Liver (tissue), 3 donors: ENCODE results near the gene SIRT6.
"Not testable (repeated sequence)": the region's sequence is repeated elsewhere in the genome, so short reads cannot be mapped to it uniquely, and the experiment has no call there.

Experiments used
- HNF4A ChIP-seq, 2 donors: conservative IDR thresholded peaks; 2 replicates each; pipeline ENCODE4 v1.6.1; 2016; ENCODE audit warnings: antibody characterized with exemption in 2 of 2, mild to moderate bottlenecking in 2 of 2
- HNF4G ChIP-seq: IDR thresholded peaks from 2 replicates; pipeline ENCODE4 v1.6.1; 2016; ENCODE audit warnings: antibody characterized with exemption
- RAD21 ChIP-seq, 2 donors: IDR thresholded peaks; 2 replicates each; pipeline ENCODE4 v1.6.1; 2016; ENCODE audit warnings: antibody characterized with exemption in 2 of 2, mild to moderate bottlenecking in 2 of 2
- SP1 ChIP-seq: IDR thresholded peaks from 2 replicates; pipeline ENCODE4 v1.6.1; 2018; ENCODE audit warnings: antibody characterized with exemption, mild to moderate bottlenecking
- TAF1 ChIP-seq: conservative IDR thresholded peaks from 2 replicates; pipeline ENCODE4 v1.6.1; 2016; ENCODE audit warnings: antibody characterized with exemption, mild to moderate bottlenecking
- TF ChIP-seq, protein P1 (sequence below): fragments of 150-350 bp; IDR thresholded peaks from 2 replicates; pipeline ENCODE4 v1.5.1; 2017; ENCODE audit warnings: improper control_type of control experiment, low read depth, low read length; ENCODE audit not compliant: missing input control
- TF ChIP-seq, protein P2 (sequence below): IDR thresholded peaks from 2 replicates; pipeline ENCODE4 v1.6.1; 2016; ENCODE audit warnings: antibody characterized with exemption, mild to moderate bottlenecking
- TF ChIP-seq, protein P3 (sequence below): IDR thresholded peaks from 2 replicates; pipeline ENCODE4 v1.6.1; 2016; ENCODE audit warnings: antibody characterized with exemption
- donor health status: healthy.
- donor health status: healthy.

DNA sequence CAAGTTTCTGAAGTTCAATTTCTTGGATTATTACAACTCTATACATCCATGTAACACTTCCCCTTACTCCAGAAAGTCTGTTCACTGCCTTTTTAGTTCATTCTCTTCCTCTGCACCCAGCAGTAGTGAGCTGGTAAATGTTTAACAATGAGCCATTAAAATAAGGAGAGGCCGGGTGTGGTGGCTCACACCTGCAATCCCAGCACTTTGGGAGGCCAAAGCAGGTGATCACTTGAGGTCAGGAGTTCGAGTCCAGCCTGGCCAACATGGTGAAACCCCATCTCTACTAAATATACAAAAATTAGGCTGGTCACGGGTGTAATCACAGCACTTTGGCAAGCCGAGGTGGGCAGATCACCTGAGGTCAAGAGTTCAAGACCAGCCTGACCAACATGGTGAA, 55.0 kb downstream of the SIRT6 start:
- not testable (repeated sequence) for TF ChIP-seq HNF4A (conservative IDR thresholded peaks at IDR 0.05); TAF1; RAD21 (IDR thresholded peaks at IDR 0.05); SP1; HNF4G
- TF ChIP-seq, protein P1, sequence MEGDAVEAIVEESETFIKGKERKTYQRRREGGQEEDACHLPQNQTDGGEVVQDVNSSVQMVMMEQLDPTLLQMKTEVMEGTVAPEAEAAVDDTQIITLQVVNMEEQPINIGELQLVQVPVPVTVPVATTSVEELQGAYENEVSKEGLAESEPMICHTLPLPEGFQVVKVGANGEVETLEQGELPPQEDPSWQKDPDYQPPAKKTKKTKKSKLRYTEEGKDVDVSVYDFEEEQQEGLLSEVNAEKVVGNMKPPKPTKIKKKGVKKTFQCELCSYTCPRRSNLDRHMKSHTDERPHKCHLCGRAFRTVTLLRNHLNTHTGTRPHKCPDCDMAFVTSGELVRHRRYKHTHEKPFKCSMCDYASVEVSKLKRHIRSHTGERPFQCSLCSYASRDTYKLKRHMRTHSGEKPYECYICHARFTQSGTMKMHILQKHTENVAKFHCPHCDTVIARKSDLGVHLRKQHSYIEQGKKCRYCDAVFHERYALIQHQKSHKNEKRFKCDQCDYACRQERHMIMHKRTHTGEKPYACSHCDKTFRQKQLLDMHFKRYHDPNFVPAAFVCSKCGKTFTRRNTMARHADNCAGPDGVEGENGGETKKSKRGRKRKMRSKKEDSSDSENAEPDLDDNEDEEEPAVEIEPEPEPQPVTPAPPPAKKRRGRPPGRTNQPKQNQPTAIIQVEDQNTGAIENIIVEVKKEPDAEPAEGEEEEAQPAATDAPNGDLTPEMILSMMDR = not testable (repeated sequence)
- TF ChIP-seq, protein P2, sequence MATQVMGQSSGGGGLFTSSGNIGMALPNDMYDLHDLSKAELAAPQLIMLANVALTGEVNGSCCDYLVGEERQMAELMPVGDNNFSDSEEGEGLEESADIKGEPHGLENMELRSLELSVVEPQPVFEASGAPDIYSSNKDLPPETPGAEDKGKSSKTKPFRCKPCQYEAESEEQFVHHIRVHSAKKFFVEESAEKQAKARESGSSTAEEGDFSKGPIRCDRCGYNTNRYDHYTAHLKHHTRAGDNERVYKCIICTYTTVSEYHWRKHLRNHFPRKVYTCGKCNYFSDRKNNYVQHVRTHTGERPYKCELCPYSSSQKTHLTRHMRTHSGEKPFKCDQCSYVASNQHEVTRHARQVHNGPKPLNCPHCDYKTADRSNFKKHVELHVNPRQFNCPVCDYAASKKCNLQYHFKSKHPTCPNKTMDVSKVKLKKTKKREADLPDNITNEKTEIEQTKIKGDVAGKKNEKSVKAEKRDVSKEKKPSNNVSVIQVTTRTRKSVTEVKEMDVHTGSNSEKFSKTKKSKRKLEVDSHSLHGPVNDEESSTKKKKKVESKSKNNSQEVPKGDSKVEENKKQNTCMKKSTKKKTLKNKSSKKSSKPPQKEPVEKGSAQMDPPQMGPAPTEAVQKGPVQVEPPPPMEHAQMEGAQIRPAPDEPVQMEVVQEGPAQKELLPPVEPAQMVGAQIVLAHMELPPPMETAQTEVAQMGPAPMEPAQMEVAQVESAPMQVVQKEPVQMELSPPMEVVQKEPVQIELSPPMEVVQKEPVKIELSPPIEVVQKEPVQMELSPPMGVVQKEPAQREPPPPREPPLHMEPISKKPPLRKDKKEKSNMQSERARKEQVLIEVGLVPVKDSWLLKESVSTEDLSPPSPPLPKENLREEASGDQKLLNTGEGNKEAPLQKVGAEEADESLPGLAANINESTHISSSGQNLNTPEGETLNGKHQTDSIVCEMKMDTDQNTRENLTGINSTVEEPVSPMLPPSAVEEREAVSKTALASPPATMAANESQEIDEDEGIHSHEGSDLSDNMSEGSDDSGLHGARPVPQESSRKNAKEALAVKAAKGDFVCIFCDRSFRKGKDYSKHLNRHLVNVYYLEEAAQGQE = not testable (repeated sequence)
- TF ChIP-seq, protein P3, sequence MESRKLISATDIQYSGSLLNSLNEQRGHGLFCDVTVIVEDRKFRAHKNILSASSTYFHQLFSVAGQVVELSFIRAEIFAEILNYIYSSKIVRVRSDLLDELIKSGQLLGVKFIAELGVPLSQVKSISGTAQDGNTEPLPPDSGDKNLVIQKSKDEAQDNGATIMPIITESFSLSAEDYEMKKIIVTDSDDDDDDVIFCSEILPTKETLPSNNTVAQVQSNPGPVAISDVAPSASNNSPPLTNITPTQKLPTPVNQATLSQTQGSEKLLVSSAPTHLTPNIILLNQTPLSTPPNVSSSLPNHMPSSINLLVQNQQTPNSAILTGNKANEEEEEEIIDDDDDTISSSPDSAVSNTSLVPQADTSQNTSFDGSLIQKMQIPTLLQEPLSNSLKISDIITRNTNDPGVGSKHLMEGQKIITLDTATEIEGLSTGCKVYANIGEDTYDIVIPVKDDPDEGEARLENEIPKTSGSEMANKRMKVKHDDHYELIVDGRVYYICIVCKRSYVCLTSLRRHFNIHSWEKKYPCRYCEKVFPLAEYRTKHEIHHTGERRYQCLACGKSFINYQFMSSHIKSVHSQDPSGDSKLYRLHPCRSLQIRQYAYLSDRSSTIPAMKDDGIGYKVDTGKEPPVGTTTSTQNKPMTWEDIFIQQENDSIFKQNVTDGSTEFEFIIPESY = not testable (repeated sequence)
